GM12878 (cell line): ENCODE measurements around the gene SHISA4. TPM values are rescaled to one million over a fixed set of nuclear protein-coding genes. Genes with fewer than 3 reads are reported as not detected.

Experiments
- ATAC-seq: fragments of 200-7000 bp; cut with Tn5 transposase; 3 replicates; pipeline ENCODE4 v1.9.1; 2020; ENCODE audit warnings: mild to moderate bottlenecking, moderate library complexity
- BruUV-seq: library from RNA; stranded (reverse); fragments of 400-500 nt; replicated peaks from 2 replicates; lab custom pipeline; 2021; lab: Mats Ljungman, UMichigan
- CTCF ChIA-PET: fragments of 300-600 bp; sonication (Branson Sonifier 250); formaldehyde crosslinking; extraction: SDS; loops from one replicate; lab custom pipeline; 2021; ENCODE audit warnings: inconsistent platforms; lab: Yijun Ruan, JAX
- POLR2A ChIA-PET: fragments of 350-600 bp; formaldehyde crosslinking; extraction: SDS; loops from one replicate; lab custom pipeline; 2021; ENCODE audit warnings: inconsistent platforms; lab: Charles Lee
- RAD21 ChIA-PET: fragments of 300-600 bp; sonication (Branson Sonifier 250); formaldehyde crosslinking; loops from one replicate; lab custom pipeline; 2023; ENCODE audit warnings: antibody characterized with exemption; ENCODE audit not compliant: unreplicated experiment; lab: Charles Lee
- SMC1A ChIA-PET: fragments of 300-600 bp; sonication (Branson Sonifier 250); formaldehyde crosslinking; loops from one replicate; lab custom pipeline; 2023; ENCODE audit not compliant: unreplicated experiment, uncharacterized antibody; lab: Charles Lee
- DNase-seq: peaks from one replicate; pipeline ENCODE4 v3.0.0-alpha.2; 2011; ENCODE audit warnings: low read depth, low spot score
- FAIRE-seq: peaks from 3 replicates; lab custom pipeline; 2011; peaks lifted over from hg19 to GRCh38; lab: Jason Lieb, UNC
- H2AFZ ChIP-seq: 2 replicates; pipeline ENCODE4 v1.6.0; 2011; ENCODE audit warnings: low read depth, low read length, control low read depth; ENCODE audit not compliant: control insufficient read depth
- H3K27ac ChIP-seq: 2 replicates; pipeline ENCODE4 v1.5.1; 2011; ENCODE audit warnings: control low read depth; ENCODE audit not compliant: control insufficient read depth, insufficient read depth
- H3K27me3 ChIP-seq, 2 experiments: replicated peaks in 1 of 2; 2 replicates each; pipeline versions ENCODE4 v1.6.0 to v1.6.1; 2011; ENCODE audit warnings: low read length in 1 of 2; ENCODE audit not compliant: control insufficient read depth in 2 of 2, insufficient read depth in 2 of 2
- H3K36me3 ChIP-seq, 2 experiments: 2 replicates each; pipeline ENCODE4 v1.5.1; 2011; ENCODE audit warnings: low read length in 1 of 2; ENCODE audit not compliant: control insufficient read depth in 2 of 2, insufficient read depth in 2 of 2
- H3K4me1 ChIP-seq: 2 replicates; pipeline ENCODE4 v1.6.1; 2011; ENCODE audit warnings: mild to moderate bottlenecking, low read length, moderate library complexity, mixed read lengths; ENCODE audit not compliant: control insufficient read depth, insufficient read depth
- H3K4me2 ChIP-seq: 2 replicates; pipeline ENCODE4 v1.6.0; 2011; ENCODE audit warnings: control low read depth; ENCODE audit not compliant: control insufficient read depth, insufficient read depth
- H3K4me3 ChIP-seq: fragments of 200-600 bp; sonication (generic); 2 replicates; pipeline ENCODE4 v1.5.1; 2016
- H3K79me2 ChIP-seq: 2 replicates; pipeline ENCODE4 v1.6.0; 2011; ENCODE audit warnings: low read length; ENCODE audit not compliant: control insufficient read depth, insufficient read depth
- H3K9ac ChIP-seq: 2 replicates; pipeline ENCODE4 v1.8.0; 2011; ENCODE audit warnings: low read length, control low read depth, mixed read lengths; ENCODE audit not compliant: control insufficient read depth, insufficient read depth
- H3K9me3 ChIP-seq: replicated peaks from 3 replicates; pipeline ENCODE4 v1.5.1; 2011; ENCODE audit warnings: mild to moderate bottlenecking, low read length; ENCODE audit not compliant: control insufficient read depth, insufficient read depth
- H4K20me1 ChIP-seq: 2 replicates; pipeline ENCODE4 v1.6.0; 2011; ENCODE audit not compliant: control insufficient read depth, insufficient read depth
- CUX1 ChIP-seq: IDR thresholded peaks from 2 replicates; pipeline ENCODE4 v1.6.1; 2012; ENCODE audit warnings: improper control_type of control experiment, low read depth, low read length; ENCODE audit not compliant: insufficient replicate concordance
- E2F4 ChIP-seq: IDR thresholded peaks from 2 replicates; pipeline ENCODE4 v1.6.1; 2012; ENCODE audit warnings: low read depth, low read length, improper control_type of control experiment
- FOS ChIP-seq: IDR thresholded peaks from 3 replicates; pipeline ENCODE4 v1.6.1; 2011; ENCODE audit warnings: borderline replicate concordance; ENCODE audit not compliant: insufficient read length; ENCODE audit errors: extremely low read depth
- HDAC6 ChIP-seq: fragments of 200-600 bp; sonication (generic); IDR thresholded peaks from one replicate; pipeline ENCODE4 v1.8.0; 2017; ENCODE audit warnings: antibody characterized with exemption; ENCODE audit not compliant: unreplicated experiment
- MYB ChIP-seq: fragments of 150-350 bp; IDR thresholded peaks from 2 replicates; pipeline ENCODE4 v1.6.1; 2014; ENCODE audit warnings: mild to moderate bottlenecking, low read depth, low read length, borderline replicate concordance
- NKRF ChIP-seq: fragments of 450-650 bp; conservative IDR thresholded peaks from 2 replicates; pipeline ENCODE4 v1.6.1; 2017; ENCODE audit warnings: mild to moderate bottlenecking, moderate library complexity
- TBL1XR1 ChIP-seq: IDR thresholded peaks from 2 replicates; pipeline ENCODE4 v1.6.1; 2012; ENCODE audit warnings: low read depth, low read length, improper control_type of control experiment
- WRNIP1 ChIP-seq: IDR thresholded peaks from 2 replicates; pipeline ENCODE4 v1.6.1; 2011; ENCODE audit warnings: low read depth, low read length, improper control_type of control experiment, borderline replicate concordance
- ZBED1 ChIP-seq: IDR thresholded peaks from 2 replicates; pipeline ENCODE4 v1.6.1; 2016; ENCODE audit warnings: borderline replicate concordance
- ZNF24 ChIP-seq: fragments of 450-650 bp; IDR thresholded peaks from 2 replicates; pipeline ENCODE4 v1.6.1; 2017; ENCODE audit warnings: antibody characterized with exemption, mild to moderate bottlenecking
- ZNF384 ChIP-seq: IDR thresholded peaks from 2 replicates; pipeline ENCODE4 v1.6.1; 2012; ENCODE audit warnings: low read depth, mild to moderate bottlenecking, low read length, improper control_type of control experiment, borderline replicate concordance
- WGBS: methylation state at CpG from one replicate; pipeline ENCODE4 v1.1.6; 2016; ENCODE audit warnings: low lambda C conversion rate; ENCODE audit not compliant: insufficient replicate concordance, insufficient coverage; ENCODE audit errors: missing lambda C conversion rate; 5-methylcytosine and 5-hydroxymethylcytosine counted together
- in situ Hi-C: fragments of 300-500 bp; cut with MboI; formaldehyde crosslinking; loops from 9 replicates; pipeline ENCODE4 v1.14.3; 2018; ENCODE audit warnings: mixed read lengths
- intact Hi-C: fragments of 100-400 bp; cut with micrococcal nuclease; formaldehyde crosslinking; loops from one replicate; pipeline ENCODE4 v1.14.2; 2022; ENCODE audit not compliant: unreplicated experiment
- polyA plus RNA-seq, 11 experiments: library from polyadenylated mRNA; depleted of rRNA in 4 of 11; unstranded in 6 of 11; stranded (reverse) in 5 of 11; fragments of >200 nt; fragmentation: Nextera tagmentation in 4 of 11; fragmentation: Illumina TruSeq in 1 of 11; extraction: Ambion mirVana in 4 of 11; extraction: Trizol in 1 of 11; gene quantifications; 1 replicate in 1 of 11; 2 replicates in 10 of 11; pipeline versions ENCODE4 v1.2.1 to v1.2.3, GENCODE V29; 2011 to 2016; ENCODE audit warnings: inconsistent platforms in 2 of 11, missing spikeins in 2 of 11, low read depth in 1 of 11
- total RNA-seq, 4 experiments: library from RNA; depleted of rRNA in 3 of 4; stranded (reverse); fragments of >200 nt in 3 of 4; fragmentation: Illumina TruSeq in 1 of 4; extraction: Trizol in 1 of 4; gene quantifications; 2 replicates each; pipeline versions ENCODE4 v1.2.1 to v1.2.3, GENCODE V29; 2013 to 2021

SHISA4 gene
- total and polyA plus RNA-seq, 10 of the 15 experiments (the other 5 are each of a cell fraction or from before 2014, with no cell fraction given), result 0.07 TPM; not detected in 8

GRCh38 chr1:201918343-201918742 is 29.6 kb downstream of the SHISA4 start:
- H2AFZ ChIP-seq, result no peak overlapping the region
- FAIRE-seq, result no peak
- H3K9me3 ChIP-seq, result no peaks in the 10 kb centered on the region
- CTCF ChIA-PET, result no interaction called here
- H3K36me3 ChIP-seq, result no peaks in the 10 kb centered on the region
- no peak for ATAC-seq
- DNase-seq, result no peak
- no peaks in the 10 kb centered on the region for H4K20me1 ChIP-seq
- no peak overlapping the region for H3K27ac ChIP-seq
- TF ChIP-seq ZNF24, result no peak
- no peak for TF ChIP-seq FOS
- no peak for TF ChIP-seq WRNIP1
- TF ChIP-seq ZBED1, result no peak
- no peak for TF ChIP-seq HDAC6
- TF ChIP-seq MYB, result no peak
- TF ChIP-seq E2F4, result no peak
- TF ChIP-seq TBL1XR1, result no peak
- no peak for TF ChIP-seq CUX1
- TF ChIP-seq NKRF, result no peak
- no peak for TF ChIP-seq ZNF384
- in situ Hi-C loops, result no loop called here
- no peak overlapping the region for H3K4me3 ChIP-seq
- H3K79me2 ChIP-seq, result no peaks in the 10 kb centered on the region
- H3K4me1 ChIP-seq, result peaks cover 4% of the 10 kb centered on the region; the same call in 1 of the 2 replicates
- intact Hi-C loops, result no loop called here
- 38% methylated on average over 5 of the region's 5 CpGs for WGBS
- SMC1A ChIA-PET, result no interaction called here
- BruUV-seq, result no TSS peak
- H3K27me3 ChIP-seq, result no peaks in the 10 kb centered on the region; a peak in 1 of 4 replicates
- POLR2A ChIA-PET, result no interaction called here
- RAD21 ChIA-PET, result no interaction called here
- H3K4me2 ChIP-seq, result no peak overlapping the region
- H3K9ac ChIP-seq, result no peak overlapping the region
